ENCODE measurements around the gene PKN2.
"Not testable (repeated sequence)": the region's sequence is repeated elsewhere in the genome, so short reads cannot be mapped to it uniquely, and the experiment has no call there.

Gene PKN2

GRCh38 chr1:88801575-88802208 lies 117.6 kb downstream of the PKN2 start:
- CTCF ChIA-PET, result interaction anchor here (0.6 kb wide), 1 partner anchor 201 kb away, joined by 3 read pairs; no protein-coding TSS in a partner anchor
- POLR2A ChIA-PET (ENCODE audit: low non-redundant PET), result no interaction called here
- H3K27ac ChIP-seq, result no peak overlapping the region
- TF ChIP-seq CTCF (conservative IDR thresholded peaks at IDR 0.05; ENCODE audit: low read depth), result no peak
- no peak for DNase-seq (ENCODE audit: low spot score)

- no peak for DNase-seq (ENCODE audit: low spot score)
- TF ChIP-seq CTCF (conservative IDR thresholded peaks at IDR 0.05; ENCODE audit: low read depth), result no peak
- ChIA-PET CTCF (no interaction called here), POLR2A (ENCODE audit: low non-redundant PET) (interaction anchor here (0.7 kb wide), 1 partner anchor 135 kb away, joined by 5 read pairs; no protein-coding TSS in a partner anchor)
- H3K27ac ChIP-seq, result peak overlapping the region; percentile 37; the same call in 1 of the 2 replicates
These were observed 118.3 kb downstream of the PKN2 start for GRCh38 chr1:88802404-88802803.

- no peak overlapping the region for H3K27ac ChIP-seq
- DNase-seq (ENCODE audit: low spot score), result peak; percentile 41
- CTCF ChIA-PET, result no interaction called here
- TF ChIP-seq CTCF (conservative IDR thresholded peaks at IDR 0.05; ENCODE audit: low read depth), result no peak
- POLR2A ChIA-PET (ENCODE audit: low non-redundant PET), result no interaction called here
These were observed 118.9 kb downstream of the PKN2 start for GRCh38 chr1:88802950-88803349.

- ChIA-PET POLR2A (ENCODE audit: low non-redundant PET) (interaction anchor here (0.5 kb wide), 1 partner anchor 180 kb away, joined by 10 read pairs; no protein-coding TSS in a partner anchor), CTCF (interaction anchor here (1.0 kb wide), 1 partner anchor 74 kb away, joined by 3 read pairs; no protein-coding TSS in a partner anchor)
- no peak for TF ChIP-seq CTCF (conservative IDR thresholded peaks at IDR 0.05; ENCODE audit: low read depth)
- no peak overlapping the region for H3K27ac ChIP-seq
- no peak for DNase-seq (ENCODE audit: low spot score)
These were observed 119.4 kb downstream of the PKN2 start for GRCh38 chr1:88803444-88803843.

GRCh38 chr1:88812366-88812765 lies 128.3 kb downstream of the PKN2 start:
- CTCF ChIA-PET, result no interaction called here

GRCh38 chr1:88813471-88813870 lies 129.4 kb downstream of the PKN2 start:
- POLR2A ChIA-PET (ENCODE audit: low non-redundant PET), result no interaction called here
- CTCF ChIA-PET, result no interaction called here
- no peak for DNase-seq (ENCODE audit: low spot score)
- H3K27ac ChIP-seq, result no peak overlapping the region
- TF ChIP-seq CTCF (conservative IDR thresholded peaks at IDR 0.05; ENCODE audit: low read depth), result no peak

More at GRCh38 chr1:88812366-88812765, 128.3 kb downstream of the PKN2 start:
- TF ChIP-seq CTCF (conservative IDR thresholded peaks at IDR 0.05; ENCODE audit: low read depth), result no peak
- no peak overlapping the region for H3K27ac ChIP-seq
- no peak for DNase-seq (ENCODE audit: low spot score)
- POLR2A ChIA-PET (ENCODE audit: low non-redundant PET), result no interaction called here

- DNase-seq (ENCODE audit: low spot score); POLR2A ChIA-PET (ENCODE audit: low non-redundant PET); H3K27ac ChIP-seq; CTCF ChIA-PET: not testable (repeated sequence)
These were observed 135.6 kb downstream of the PKN2 start for GRCh38 chr1:88819642-88820041.

Measured in RWPE1 (cell line).